K562 (cell line): Measurements from ENCODE around the gene SNX14. TPM values are rescaled to one million over a fixed set of nuclear protein-coding genes. Genes with fewer than 3 reads are reported as not detected.
A peak's percentile ranks its signal among the peaks of the same experiment; 100 is the strongest.

ENCODE experiments used
- CREB5 ChIP-seq: fragments of 250-450 bp; sonication (Bioruptor Pico); IDR thresholded peaks from 2 replicates; pipeline ENCODE4 v1.5.0; 2020; ENCODE audit warnings: mild to moderate bottlenecking
- CTCFL ChIP-seq: IDR thresholded peaks from 2 replicates; pipeline ENCODE4 v1.6.1; 2011; ENCODE audit warnings: borderline replicate concordance, low read depth, mild to moderate bottlenecking, moderate library complexity, low read length; ENCODE audit not compliant: insufficient read depth, poor library complexity, severe bottlenecking
- CXXC5 ChIP-seq: fragments of 250-450 bp; sonication (Bioruptor Pico); IDR thresholded peaks from 2 replicates; pipeline ENCODE4 v1.8.0; 2022; ENCODE audit warnings: inconsistent platforms, mild to moderate bottlenecking, moderate library complexity
- DDX20 ChIP-seq: fragments of 450-650 bp; IDR thresholded peaks from 2 replicates; pipeline ENCODE4 v1.6.1; 2016; ENCODE audit warnings: missing genetic modification characterization, low read depth, mild to moderate bottlenecking, missing compliant biosample characterization, moderate library complexity
- E2F1 ChIP-seq: sonication (generic); formaldehyde crosslinking; IDR thresholded peaks from 2 replicates; pipeline ENCODE4 v1.8.1; 2023; ENCODE audit warnings: mild to moderate bottlenecking, missing genetic modification reagents, moderate library complexity
- MEF2A ChIP-seq: IDR thresholded peaks from 2 replicates; pipeline ENCODE4 v1.6.1; 2011; ENCODE audit warnings: low read depth, mild to moderate bottlenecking, low read length, moderate library complexity; ENCODE audit not compliant: control insufficient read depth
- POLR3G ChIP-seq: IDR thresholded peaks from 2 replicates; pipeline ENCODE4 v1.6.1; 2011; ENCODE audit not compliant: insufficient read length, insufficient replicate concordance; ENCODE audit errors: extremely low read depth
- SNRNP70 ChIP-seq: fragments of 200-400 bp; formaldehyde crosslinking; optimal IDR thresholded peaks from 2 replicates; pipeline ENCODE3; 2017; ENCODE audit warnings: low read depth, low read length
- SRF ChIP-seq, 2 experiments: fragments of 250-450, 450-650 bp in 1 of 2; sonication (Bioruptor Pico) in 1 of 2; sonication (generic) in 1 of 2; formaldehyde crosslinking; IDR thresholded peaks; 2 replicates each; pipeline versions ENCODE4 v1.5.0 to v1.5.1; 2020 to 2022; ENCODE audit warnings: mild to moderate bottlenecking in 1 of 2, missing genetic modification reagents in 1 of 2
- THAP12 ChIP-seq: fragments of 250-450 bp; sonication (Bioruptor Pico); IDR thresholded peaks from 2 replicates; pipeline ENCODE4 v1.9.0; 2021; ENCODE audit warnings: mild to moderate bottlenecking, inconsistent platforms
- ZNF232 ChIP-seq: sonication (generic); formaldehyde crosslinking; IDR thresholded peaks from 2 replicates; pipeline ENCODE4 v1.8.0; 2022; ENCODE audit warnings: mild to moderate bottlenecking, missing genetic modification reagents
- ZNF280B ChIP-seq: fragments of 250-450 bp; sonication (Bioruptor Pico); IDR thresholded peaks from 2 replicates; pipeline ENCODE4 v1.5.1; 2021; ENCODE audit warnings: mild to moderate bottlenecking
- ZNF830 ChIP-seq: fragments of 250-450 bp; sonication (Bioruptor Pico); IDR thresholded peaks from 2 replicates; pipeline ENCODE4 v1.5.0; 2021; ENCODE audit warnings: mild to moderate bottlenecking
- polyA plus RNA-seq, 8 experiments: library from polyadenylated mRNA; depleted of rRNA in 4 of 8; stranded (reverse) in 5 of 8; unstranded in 3 of 8; fragments of >200 nt; fragmentation: Nextera tagmentation in 2 of 8; fragmentation: Illumina TruSeq in 1 of 8; extraction: Ambion mirVana in 2 of 8; extraction: Trizol in 1 of 8; gene quantifications; 2 replicates each; pipeline versions ENCODE4 v1.2.1 to v1.2.3, GENCODE V29; 2011 to 2014; ENCODE audit warnings: inconsistent platforms in 1 of 8, missing spikeins in 1 of 8
- total RNA-seq, 7 experiments: library from RNA; depleted of rRNA in 6 of 7; stranded (reverse); fragments of >200 nt in 6 of 7; fragmentation: Illumina TruSeq in 2 of 7; extraction: Trizol in 2 of 7; gene quantifications; 2 replicates each; pipeline versions ENCODE4 v1.2.1 to v1.2.3, GENCODE V29; 2011 to 2021; ENCODE audit warnings: low replicate concordance in 1 of 7
- TF ChIP-seq, protein P1 (sequence below): sonication (generic); formaldehyde crosslinking; IDR thresholded peaks from 2 replicates; pipeline ENCODE4 v1.8.0; 2022; ENCODE audit warnings: mild to moderate bottlenecking, missing genetic modification reagents

Gene SNX14
- total and polyA plus RNA-seq, 9 of the 15 experiments (the other 6 are each of a cell fraction or from before 2014, with no cell fraction given) = 46.5 to 140 (median 71.2) TPM

- no peak for TF ChIP-seq ZNF280B (CRISPR knock-in tag)
- peak; percentile 76 for TF ChIP-seq THAP12 (CRISPR knock-in tag)
- no peak for TF ChIP-seq POLR3G
- TF ChIP-seq CREB5 (CRISPR knock-in tag) = 0 out of 2 replicates have a peak, but pooled peaks have one; percentile 20
- TF ChIP-seq, protein P1, sequence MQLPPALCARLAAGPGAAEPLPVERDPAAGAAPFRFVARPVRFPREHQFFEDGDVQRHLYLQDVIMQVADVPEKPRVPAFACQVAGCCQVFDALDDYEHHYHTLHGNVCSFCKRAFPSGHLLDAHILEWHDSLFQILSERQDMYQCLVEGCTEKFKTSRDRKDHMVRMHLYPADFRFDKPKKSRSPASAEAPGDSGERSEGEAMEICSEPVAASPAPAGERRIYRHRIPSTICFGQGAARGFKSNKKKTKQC = no peak; the same call in 1 of the 2 replicates
- no peak for TF ChIP-seq DDX20
- no peak for TF ChIP-seq CTCFL
- TF ChIP-seq MEF2A = no peak
- TF ChIP-seq SRF (CRISPR knock-in tag; IDR thresholded peaks at IDR 0.05) = 0 out of 4 replicates have a peak, but pooled peaks of 1 of the 2 experiments have one; percentile 18
- peak; percentile 93 for TF ChIP-seq CXXC5
- no peak for TF ChIP-seq ZNF232
- no peak for TF ChIP-seq E2F1 (CRISPR knock-in tag)
- TF ChIP-seq ZNF830 (CRISPR knock-in tag) = no peak
- TF ChIP-seq SNRNP70 = no peak
These were observed 49.3 kb upstream of the SNX14 start, which contains the start of gene SYNCRIP (continued) for GRCh38 chr6:85642774-85643536.
